GM23248 (cell line): ENCODE results near the gene GALNS. TPM values are rescaled to one million over a fixed set of nuclear protein-coding genes. Genes with fewer than 3 reads are reported as not detected.

Source experiments
- DNase-seq: peaks from one replicate; pipeline ENCODE4 v3.0.0-alpha.2; 2015
- H2AFZ ChIP-seq: fragments of 200-600 bp; sonication (generic); 2 replicates; pipeline ENCODE4 v1.6.1; 2016; ENCODE audit warnings: antibody characterized with exemption
- H3F3A ChIP-seq: fragments of 200-600 bp; sonication (generic); 2 replicates; pipeline ENCODE4 v1.6.1; 2016; ENCODE audit warnings: mild to moderate bottlenecking, antibody characterized with exemption, mixed run types; ENCODE audit not compliant: insufficient read depth
- H3K27ac ChIP-seq: fragments of 200-600 bp; sonication (generic); 2 replicates; pipeline ENCODE4 v1.5.1; 2016; ENCODE audit warnings: mild to moderate bottlenecking
- H3K27me3 ChIP-seq: fragments of 200-600 bp; sonication (generic); replicated peaks from 2 replicates; pipeline ENCODE4 v1.6.1; 2016; ENCODE audit warnings: mild to moderate bottlenecking; ENCODE audit not compliant: insufficient read depth
- H3K36me3 ChIP-seq: fragments of 200-600 bp; sonication (generic); 2 replicates; pipeline ENCODE4 v1.6.1; 2016; ENCODE audit warnings: low read depth, mild to moderate bottlenecking
- H3K4me1 ChIP-seq: fragments of 200-600 bp; sonication (generic); 2 replicates; pipeline ENCODE4 v1.6.1; 2016; ENCODE audit warnings: mild to moderate bottlenecking; ENCODE audit not compliant: insufficient read depth
- H3K4me2 ChIP-seq: fragments of 200-600 bp; sonication (generic); one replicate; pipeline ENCODE4 v1.6.1; 2016; ENCODE audit warnings: mild to moderate bottlenecking; ENCODE audit not compliant: unreplicated experiment
- H3K4me3 ChIP-seq: fragments of 200-600 bp; sonication (generic); 2 replicates; pipeline ENCODE4 v1.5.1; 2016; ENCODE audit warnings: mild to moderate bottlenecking
- H3K79me2 ChIP-seq: fragments of 200-600 bp; sonication (generic); 2 replicates; pipeline ENCODE4 v1.6.1; 2016; ENCODE audit warnings: mild to moderate bottlenecking; ENCODE audit not compliant: insufficient read depth
- H3K9ac ChIP-seq: fragments of 200-600 bp; sonication (generic); 2 replicates; pipeline ENCODE4 v1.6.1; 2016; ENCODE audit warnings: mild to moderate bottlenecking
- H3K9me2 ChIP-seq: fragments of 200-600 bp; sonication (generic); 2 replicates; pipeline ENCODE4 v1.6.1; 2016; ENCODE audit warnings: mixed run types, mild to moderate bottlenecking, moderate library complexity; ENCODE audit not compliant: insufficient read depth
- H3K9me3 ChIP-seq: fragments of 200-600 bp; sonication (generic); one replicate; pipeline ENCODE4 v1.6.1; 2017; ENCODE audit warnings: low read depth
- H4K20me1 ChIP-seq: fragments of 200-600 bp; sonication (generic); 2 replicates; pipeline ENCODE4 v1.6.0; 2016; ENCODE audit not compliant: insufficient read depth
- EZH2 ChIP-seq: fragments of 200-600 bp; sonication (generic); IDR thresholded peaks from 2 replicates; pipeline ENCODE4 v1.6.1; 2018; ENCODE audit warnings: antibody characterized with exemption, mild to moderate bottlenecking; ENCODE audit not compliant: insufficient read depth, poor library complexity, severe bottlenecking
- EZH2phosphoT487 ChIP-seq: fragments of 200-600 bp; sonication (generic); IDR thresholded peaks from 2 replicates; pipeline ENCODE4 v1.6.1; 2018; ENCODE audit warnings: antibody characterized with exemption, moderate library complexity, mild to moderate bottlenecking, low read depth; ENCODE audit not compliant: insufficient read depth
- WGBS, 2 experiments: methylation state at CpG; one replicate each; pipeline ENCODE4 v1.1.6; 2015 to 2017; ENCODE audit warnings: low lambda C conversion rate in 2 of 2, low coverage in 1 of 2; ENCODE audit errors: missing lambda C conversion rate in 2 of 2; 5-methylcytosine and 5-hydroxymethylcytosine counted together
- in situ Hi-C: fragments of 300-500 bp; cut with MboI; formaldehyde crosslinking; loops from 2 replicates; pipeline ENCODE4 v1.15.0; 2020
- polyA plus RNA-seq: library from polyadenylated mRNA; unstranded; fragments of >200 nt; fragmentation: Nextera tagmentation; extraction: Ambion mirVana; gene quantifications from 2 replicates; pipeline ENCODE4 v1.2.1, GENCODE V29; 2016
- total RNA-seq: library from RNA; depleted of rRNA; stranded (reverse); fragments of >200 nt; shearing (Covaris generic); gene quantifications from 2 replicates; pipeline ENCODE4 v1.2.3, GENCODE V29; 2014

Gene GALNS
- total and polyA plus RNA-seq, 2 experiments from 2014 or later: 24.0 to 39.0 TPM

DNA sequence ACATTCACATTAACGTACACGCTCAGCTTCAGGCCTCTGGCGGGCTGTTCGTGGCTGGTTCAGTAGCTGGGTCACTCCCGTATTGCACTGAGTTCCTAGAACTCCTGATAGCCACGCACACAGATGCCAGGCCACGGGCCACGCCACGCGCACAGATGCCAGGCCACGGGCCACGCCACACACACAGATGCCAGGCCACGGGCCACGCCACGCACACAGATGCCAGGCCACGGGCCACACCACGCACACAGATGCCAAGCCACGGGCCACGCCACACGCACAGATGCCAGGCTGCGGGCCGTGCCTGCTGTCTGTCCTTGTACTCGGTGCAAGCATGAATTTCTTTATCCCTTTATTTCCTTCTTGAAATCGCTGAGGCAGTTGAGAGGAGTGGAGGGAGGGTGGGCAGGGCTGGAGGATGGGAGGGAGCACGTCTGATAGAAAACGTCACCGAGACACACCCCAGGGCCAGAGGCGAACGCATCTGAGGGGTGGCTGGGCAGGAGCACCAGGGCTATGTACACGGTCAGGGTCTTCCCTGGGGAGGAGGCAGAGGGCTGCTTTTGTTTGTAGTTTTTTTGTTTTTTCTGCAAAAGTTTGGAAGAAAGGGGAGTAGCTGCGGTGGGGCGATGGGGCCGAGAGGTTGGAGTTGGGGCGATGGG is 18.3 kb upstream of the GALNS start:
- in situ Hi-C loops: no loop called here

DNA sequence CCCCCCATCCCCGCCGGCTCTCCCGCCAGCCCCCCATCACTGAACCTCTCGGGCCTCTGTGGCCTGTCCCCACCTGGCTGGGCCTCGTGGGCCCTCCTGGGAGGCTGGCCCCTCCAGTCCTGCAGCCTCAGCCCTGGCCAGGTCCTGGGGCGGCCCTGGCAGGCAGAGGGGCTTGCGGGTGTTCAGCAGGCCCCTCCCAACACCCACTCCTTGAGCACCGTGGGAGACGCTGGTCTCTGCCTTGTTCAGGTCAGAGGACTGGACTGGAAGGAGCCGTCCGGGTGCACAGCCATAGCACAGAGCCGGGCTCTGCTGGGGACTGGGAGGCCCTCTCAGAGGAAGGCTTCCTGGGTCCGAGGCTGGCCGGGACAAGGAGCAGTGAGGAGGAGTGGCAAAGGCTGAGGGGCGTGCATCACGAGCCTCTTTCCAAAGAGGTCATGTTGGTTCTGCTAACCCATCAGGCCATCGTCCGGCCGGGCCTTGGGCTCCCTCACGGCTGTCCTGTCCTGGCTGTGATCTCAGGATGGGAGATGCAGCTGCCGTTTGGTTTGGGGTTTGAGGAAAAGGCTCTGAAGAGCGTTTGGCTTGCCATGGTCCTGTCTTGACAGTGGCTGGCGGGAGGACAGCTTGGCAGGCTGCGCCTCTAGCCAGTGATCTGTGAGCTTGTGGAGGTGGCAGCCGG is 16.0 kb upstream of the GALNS start:
- no peaks in the 10 kb centered on the region for H3K36me3 ChIP-seq
- no peak for DNase-seq
- peaks cover 11% of the 10 kb centered on the region for H3K27me3 ChIP-seq
- no peak overlapping the region for H3K4me2 ChIP-seq
- H3K4me1 ChIP-seq: no peaks in the 10 kb centered on the region
- H3F3A ChIP-seq: no peaks in the 10 kb centered on the region
- 76 to 77% methylated on average over 21 to 25 of the region's 25 CpGs for WGBS, 2 experiments
- H3K9ac ChIP-seq: no peak overlapping the region
- no peak overlapping the region for H3K4me3 ChIP-seq
- no peak overlapping the region for H2AFZ ChIP-seq
- in situ Hi-C loops: no loop called here
- H3K9me2 ChIP-seq: no peaks in the 10 kb centered on the region
- TF ChIP-seq EZH2 (no peak), EZH2phosphoT487 (no peak)
- no peaks in the 10 kb centered on the region for H3K79me2 ChIP-seq
- H3K9me3 ChIP-seq: no peaks in the 10 kb centered on the region
- no peak overlapping the region for H3K27ac ChIP-seq
- H4K20me1 ChIP-seq: no peaks in the 10 kb centered on the region

More for the DNA sequence above, 18.3 kb upstream of the GALNS start:
- Histone ChIP-seq H3K27ac (no peak overlapping the region), H3K9me3 (no peaks in the 10 kb centered on the region), H3K79me2 (no peaks in the 10 kb centered on the region), H3K9ac (no peak overlapping the region), H3K9me2 (no peaks in the 10 kb centered on the region), H3K4me2 (no peak overlapping the region), H3K27me3 (peaks cover 11% of the 10 kb centered on the region), H3K4me1 (no peaks in the 10 kb centered on the region), H2AFZ (no peak overlapping the region), H4K20me1 (no peaks in the 10 kb centered on the region), H3F3A (no peaks in the 10 kb centered on the region), H3K36me3 (no peaks in the 10 kb centered on the region), H3K4me3 (no peak overlapping the region)
- TF ChIP-seq EZH2phosphoT487 (no peak), EZH2 (no peak)
- DNase-seq: no peak
- WGBS, 2 experiments: 88 to 91% methylated on average over 31 to 34 of the region's 34 CpGs

- Histone ChIP-seq H3K27ac (no peak overlapping the region), H3K4me1 (no peaks in the 10 kb centered on the region), H3F3A (no peaks in the 10 kb centered on the region), H2AFZ (no peak overlapping the region), H3K27me3 (peaks cover 11% of the 10 kb centered on the region), H3K4me3 (no peak overlapping the region), H3K9me2 (no peaks in the 10 kb centered on the region), H3K36me3 (no peaks in the 10 kb centered on the region), H4K20me1 (no peaks in the 10 kb centered on the region), H3K4me2 (no peak overlapping the region), H3K9ac (no peak overlapping the region), H3K79me2 (no peaks in the 10 kb centered on the region), H3K9me3 (no peaks in the 10 kb centered on the region)
- TF ChIP-seq EZH2phosphoT487 (no peak), EZH2 (no peak)
- in situ Hi-C loops: no loop called here
- no peak for DNase-seq
- 61 to 62% methylated on average over 16 to 18 of the region's 21 CpGs for WGBS, 2 experiments
These were observed 15.1 kb upstream of the GALNS start for GRCh38 chr16:88871730-88872416.

DNA sequence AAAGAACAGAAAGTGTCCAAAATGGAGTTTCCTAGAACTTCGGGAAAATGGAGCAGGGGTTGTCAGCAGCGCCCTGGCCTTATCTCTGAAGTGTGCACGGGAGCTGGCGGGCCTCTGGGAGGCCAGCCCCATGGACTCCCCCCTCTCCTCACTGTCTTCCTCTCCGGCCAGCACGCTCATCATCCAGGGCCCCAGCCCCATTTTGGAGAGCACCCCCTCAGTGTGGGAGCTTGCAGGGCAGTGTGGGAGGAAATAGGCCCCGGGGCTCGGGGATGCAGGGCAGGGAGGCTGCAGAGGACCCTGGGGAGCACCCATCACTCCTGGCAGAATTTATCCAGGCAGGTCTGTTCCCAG is 14.6 kb upstream of the GALNS start:
- no peak overlapping the region for H2AFZ ChIP-seq
- H3K4me1 ChIP-seq: no peaks in the 10 kb centered on the region
- H3K27ac ChIP-seq: no peak overlapping the region
- H3K9ac ChIP-seq: no peak overlapping the region
- no peaks in the 10 kb centered on the region for H3K9me3 ChIP-seq
- TF ChIP-seq EZH2phosphoT487 (no peak), EZH2 (no peak)
- H3K9me2 ChIP-seq: no peaks in the 10 kb centered on the region
- H3K4me2 ChIP-seq: no peak overlapping the region
- in situ Hi-C loops: no loop called here
- H3K4me3 ChIP-seq: no peak overlapping the region
- DNase-seq: no peak
- H3K27me3 ChIP-seq: peaks cover 11% of the 10 kb centered on the region
- no peaks in the 10 kb centered on the region for H4K20me1 ChIP-seq
- H3K79me2 ChIP-seq: no peaks in the 10 kb centered on the region
- H3F3A ChIP-seq: no peaks in the 10 kb centered on the region
- H3K36me3 ChIP-seq: no peaks in the 10 kb centered on the region
- WGBS, 2 experiments: 46 to 54% methylated on average over 7 to 8 of the region's 8 CpGs
